DOHH2 (cell line): ENCODE measurements around the gene WASHC2A.
"Not testable (repeated sequence)": the region's sequence is repeated elsewhere in the genome, so short reads cannot be mapped to it uniquely, and the experiment has no call there.

Source experiments
- CTCF ChIP-seq: fragments of 200-600 bp; sonication (generic); IDR thresholded peaks from one replicate; pipeline ENCODE4 v1.5.1; 2014; ENCODE audit warnings: antibody characterized with exemption, mild to moderate bottlenecking, low read depth, low read length; ENCODE audit not compliant: poor library complexity, severe bottlenecking
- EZH2phosphoT487 ChIP-seq: fragments of 200-600 bp; sonication (generic); IDR thresholded peaks from 2 replicates; pipeline ENCODE4 v1.6.1; 2017; ENCODE audit warnings: borderline replicate concordance, mild to moderate bottlenecking, antibody characterized with exemption, low read length, moderate library complexity, mixed read lengths

DNA sequence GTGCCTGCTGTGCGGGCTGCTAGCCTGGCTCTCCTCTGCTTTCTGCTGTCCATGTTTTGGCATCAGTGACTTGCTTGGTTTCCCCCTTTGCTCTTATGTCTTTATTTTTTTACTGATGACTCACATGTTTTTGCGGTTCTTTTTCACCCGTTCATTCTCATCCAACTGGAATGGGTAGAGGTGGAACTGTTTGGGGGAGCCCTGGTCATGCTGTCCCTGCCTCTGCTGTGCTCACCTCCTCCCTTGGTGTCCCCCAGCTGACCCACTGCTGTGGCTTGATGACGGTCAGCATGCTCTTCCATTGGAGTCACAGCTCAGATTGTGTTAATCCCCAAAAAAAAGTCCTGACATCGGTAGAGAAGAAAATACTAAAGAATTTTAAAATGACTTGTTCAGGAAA lies 26.9 kb downstream of the WASHC2A start:
- not testable (repeated sequence) for TF ChIP-seq CTCF, EZH2phosphoT487
